K562 treated with DMSO at 1 percent for 24 hours (cell line): ENCODE results near the gene IMMT. TPM values are rescaled to one million over a fixed set of nuclear protein-coding genes. Genes with fewer than 3 reads are reported as not detected.

Source experiments
- total RNA-seq: library from RNA; unstranded; fragments of 300-600 nt; gene quantifications from 2 replicates; pipeline ENCODE4 v1.2.3, GENCODE V29; 2022; ENCODE audit warnings: low read depth; ENCODE audit not compliant: insufficient read depth

Gene IMMT
- total RNA-seq: 82.1 and 86.4 TPM in 2 replicates

DNA sequence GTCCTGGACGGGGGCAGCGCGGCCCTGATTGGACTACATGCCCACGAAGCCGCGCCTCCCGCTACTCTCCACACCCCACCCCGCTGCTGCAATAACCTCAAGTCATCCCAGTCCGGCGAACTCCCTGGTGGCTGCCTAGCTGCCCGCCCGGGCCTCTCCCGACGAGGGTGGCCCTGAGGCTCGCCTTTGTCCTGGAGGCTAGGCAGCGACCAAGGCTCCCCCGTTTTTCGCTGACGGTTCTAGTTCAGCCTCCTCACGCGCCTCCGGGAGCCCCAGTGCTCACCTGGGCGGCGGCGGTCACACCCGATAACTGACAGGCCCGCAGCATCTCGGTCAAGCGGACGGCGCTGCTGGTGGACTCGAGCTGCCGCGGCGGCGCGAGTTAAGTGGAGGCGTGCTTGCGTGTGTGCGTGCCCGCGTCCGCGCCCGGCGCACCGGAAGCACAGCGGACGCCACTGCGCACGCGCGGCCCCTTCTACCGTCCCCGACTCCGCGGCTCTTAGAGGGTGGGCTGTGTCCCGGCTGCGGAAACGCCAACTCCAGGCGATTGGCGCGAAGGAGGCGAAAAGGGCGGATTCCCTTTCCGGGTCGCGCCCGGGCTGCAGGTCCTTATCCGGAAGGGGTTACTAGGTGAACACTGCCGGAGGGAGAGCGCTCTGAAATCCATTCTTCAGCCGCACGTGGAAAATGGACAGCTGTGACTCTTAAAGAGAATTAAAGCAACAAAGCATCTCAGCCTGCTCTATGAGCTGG lies at the start of gene IMMT:
IMMT (minus strand) TSS at position 408 of the 753 bp plus-strand sequence; CDS start at position 328, 80 bp downstream.

DNA sequence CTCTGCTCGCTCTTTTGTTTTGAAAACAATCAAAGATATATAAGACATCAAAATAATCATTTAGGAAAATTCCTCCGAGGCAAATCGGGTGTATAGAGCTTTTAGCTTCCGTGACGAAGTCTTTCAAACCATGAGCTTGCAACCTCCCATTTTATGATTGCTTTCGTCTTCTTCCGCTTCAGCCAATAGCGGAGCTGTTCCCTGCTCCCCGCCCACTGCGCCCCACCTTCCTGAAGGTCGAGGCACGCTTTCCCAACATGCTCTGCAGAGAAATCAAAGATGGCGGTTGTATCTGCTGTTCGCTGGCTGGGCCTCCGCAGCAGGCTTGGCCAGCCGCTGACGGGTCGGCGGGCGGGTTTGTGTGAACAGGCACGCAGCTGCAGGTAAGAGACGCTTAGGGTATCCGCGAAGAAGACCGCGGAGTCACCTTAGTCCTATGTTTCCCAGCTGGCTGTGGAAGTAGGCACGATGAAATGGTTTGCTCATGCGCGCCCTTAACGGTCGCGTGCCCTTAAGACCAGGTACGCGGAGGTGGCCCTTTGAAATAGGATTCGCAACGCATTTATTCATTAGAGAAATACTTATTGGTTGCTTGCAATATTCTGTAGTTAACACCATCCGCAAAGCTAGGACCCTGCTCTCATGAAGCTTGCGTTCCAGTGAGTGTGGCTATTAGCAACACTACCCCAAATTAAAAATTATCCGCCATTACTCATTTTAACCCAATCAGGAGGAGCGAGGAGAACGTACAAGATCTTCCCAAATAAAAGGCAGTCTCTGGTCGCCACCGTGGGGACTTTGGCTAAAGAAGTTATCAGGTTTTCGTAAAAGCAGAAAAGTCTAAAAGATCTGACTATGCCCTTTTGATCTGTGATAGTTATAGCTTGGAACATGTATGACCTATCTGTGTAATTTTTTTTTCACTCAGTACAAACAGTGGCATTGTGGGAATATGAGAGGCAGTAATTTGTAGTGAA lies 89.0 kb downstream of the IMMT start, which contains the start of gene PTCD3:
PTCD3 (plus strand) TSS at position 267 of the 977 bp plus-strand sequence; CDS start at position 280, 13 bp downstream.

DNA sequence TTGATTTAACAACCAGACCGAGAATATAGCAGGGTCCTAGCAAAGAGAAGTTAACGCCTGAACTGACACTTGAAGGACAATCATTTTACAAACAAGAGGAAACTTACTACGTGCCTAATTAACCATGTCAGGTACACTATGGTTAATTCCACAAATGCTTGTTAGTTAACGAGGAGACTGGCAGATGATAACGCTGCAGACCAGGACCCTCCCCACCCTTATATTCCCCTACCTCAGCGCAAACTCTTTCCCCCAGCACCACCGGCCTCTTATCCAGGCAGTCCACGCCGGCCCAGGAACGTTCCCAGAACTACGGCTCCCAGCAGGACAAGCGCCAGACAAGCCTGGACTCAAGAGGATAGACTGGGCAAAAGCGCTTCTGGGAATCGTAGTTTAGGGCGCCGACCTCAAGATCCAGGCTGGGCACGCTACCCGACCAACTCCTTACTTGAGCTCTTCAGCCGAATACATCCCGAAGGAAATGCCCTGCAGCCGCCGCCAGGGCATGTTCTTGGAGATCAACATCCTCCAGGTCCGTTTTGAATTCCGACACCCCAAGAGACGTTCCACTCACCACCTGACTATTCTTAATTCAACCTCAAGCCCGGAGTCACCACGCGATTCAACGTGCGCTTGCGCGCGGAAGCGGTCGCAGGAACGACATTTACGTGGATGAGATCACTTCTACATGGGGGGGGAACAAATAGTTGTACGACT lies 89.9 kb downstream of the IMMT start, which contains the start of gene POLR1A:
POLR1A (minus strand) TSS at position 635 of the 717 bp plus-strand sequence; CDS start at position 525, 110 bp downstream.

Other genes starting within 250 kb of the IMMT start
- 6.7 and 7.6 TPM in 2 replicates for gene POLR1A, start 89.6 kb downstream of the IMMT start, total RNA-seq
- gene PTCD3, start 89.2 kb downstream of the IMMT start, total RNA-seq: 64.1 and 115 TPM in 2 replicates
- 49.0 and 63.3 TPM in 2 replicates for gene MRPL35, start 4.0 kb upstream of the IMMT start, total RNA-seq
- gene REEP1, start 142.2 kb upstream of the IMMT start, total RNA-seq: 0.22 TPM in 1 of 2 replicates, not detected in the other
- 25.0 and 32.3 TPM in 2 replicates for gene KDM3A, start 245.9 kb upstream of the IMMT start, total RNA-seq